AG04450 (cell line): ENCODE measurements around the gene ARHGAP26. TPM values are rescaled to one million over a fixed set of nuclear protein-coding genes. Genes with fewer than 3 reads are reported as not detected.
"Not testable (repeated sequence)": the region's sequence is repeated elsewhere in the genome, so short reads cannot be mapped to it uniquely, and the experiment has no call there.

Experiments used
- CTCF ChIA-PET: fragments of 300-600, 350-600 bp; formaldehyde crosslinking; extraction: SDS; loops from one replicate; lab custom pipeline; 2022; ENCODE audit warnings: antibody characterized with exemption, inconsistent platforms; lab: Charles Lee
- POLR2A ChIA-PET: fragments of 350-600 bp; formaldehyde crosslinking; extraction: SDS; loops from one replicate; lab custom pipeline; 2021; ENCODE audit warnings: antibody characterized with exemption, inconsistent platforms; lab: Yijun Ruan, JAX
- DNase-seq: peaks from one replicate; pipeline ENCODE4 v3.0.0-alpha.2; 2011; ENCODE audit warnings: low read depth, low spot score
- H3K27ac ChIP-seq: one replicate; pipeline ENCODE4 v1.5.1; 2012; ENCODE audit warnings: low read depth, low read length, control low read depth
- H3K27me3 ChIP-seq: one replicate; pipeline ENCODE4 v1.6.0; 2012; ENCODE audit warnings: low read length; ENCODE audit not compliant: control insufficient read depth, insufficient read depth
- H3K4me3 ChIP-seq: 2 replicates; pipeline ENCODE4 v1.5.1; 2011; ENCODE audit warnings: mild to moderate bottlenecking, low read depth, low read length, control low read depth
- H3K9me3 ChIP-seq: 2 replicates; pipeline ENCODE4 v1.5.1; 2012; ENCODE audit warnings: low read length; ENCODE audit not compliant: control insufficient read depth, insufficient read depth
- CTCF ChIP-seq: IDR thresholded peaks from 2 replicates; pipeline ENCODE4 v1.5.1; 2011; ENCODE audit warnings: low read depth, low read length, control low read depth, inconsistent platforms
- polyA plus RNA-seq: library from polyadenylated mRNA; depleted of rRNA; stranded (reverse); fragments of >200 nt; gene quantifications from 2 replicates; pipeline ENCODE4 v1.2.3, GENCODE V29; 2011

ARHGAP26 gene
- polyA plus RNA-seq, 1 experiment = 0.56 TPM

- POLR2A ChIA-PET = no interaction called here
- Histone ChIP-seq H3K27ac (no peak overlapping the region), H3K4me3 (no peak overlapping the region), H3K27me3 (no peaks in the 10 kb centered on the region), H3K9me3 (no peaks in the 10 kb centered on the region)
- no peak for DNase-seq
- no peak for TF ChIP-seq CTCF
- CTCF ChIA-PET = interaction anchor here (0.6 to 1.2 kb wide), 3 partner anchors 8 to 1025 kb away, joined by 3 read pairs; no protein-coding TSS in a partner anchor
Observed at GRCh38 chr5:143118222-143118621, 348.0 kb downstream of the ARHGAP26 start.

- H3K9me3 ChIP-seq, H3K4me3 ChIP-seq, POLR2A ChIA-PET, DNase-seq, H3K27me3 ChIP-seq, H3K27ac ChIP-seq: not testable (repeated sequence)
- CTCF ChIA-PET = interaction anchor here (0.6 to 1.0 kb wide), 3 partner anchors 470 to 1024 kb away, joined by 3 to 4 read pairs (median 4); no protein-coding TSS in a partner anchor
Observed at GRCh38 chr5:143118818-143119217, 348.6 kb downstream of the ARHGAP26 start.

- ChIA-PET CTCF (interaction anchor here (0.6 to 1.0 kb wide), 3 partner anchors 471 to 1024 kb away, joined by 3 to 4 read pairs (median 4); no protein-coding TSS in a partner anchor), POLR2A (no interaction called here)
- TF ChIP-seq CTCF = no peak
- no peak overlapping the region for H3K4me3 ChIP-seq
- DNase-seq = no peak
- H3K27me3 ChIP-seq = no peaks in the 10 kb centered on the region
- no peaks in the 10 kb centered on the region for H3K9me3 ChIP-seq
- H3K27ac ChIP-seq = no peak overlapping the region
Observed at GRCh38 chr5:143119291-143119769, 349.2 kb downstream of the ARHGAP26 start.

- H3K4me3 ChIP-seq = no peak overlapping the region
- POLR2A ChIA-PET = no interaction called here
- no peak overlapping the region for H3K27ac ChIP-seq
- DNase-seq = no peak
- no peaks in the 10 kb centered on the region for H3K9me3 ChIP-seq
- TF ChIP-seq CTCF = no peak
- no peaks in the 10 kb centered on the region for H3K27me3 ChIP-seq
- CTCF ChIA-PET = no interaction called here
Observed at GRCh38 chr5:143119881-143120341, 349.7 kb downstream of the ARHGAP26 start.

GRCh38 chr5:143120460-143121134 lies 350.4 kb downstream of the ARHGAP26 start:
- POLR2A ChIA-PET = no interaction called here
- CTCF ChIA-PET = no interaction called here
- no peak for DNase-seq
- TF ChIP-seq CTCF = no peak
- Histone ChIP-seq H3K9me3 (no peaks in the 10 kb centered on the region), H3K27ac (no peak overlapping the region), H3K27me3 (no peaks in the 10 kb centered on the region), H3K4me3 (no peak overlapping the region)
